Hepatocyte (in vitro differentiated cells): Measurements from ENCODE around the gene INPP4B. TPM values are rescaled to one million over a fixed set of nuclear protein-coding genes. Genes with fewer than 3 reads are reported as not detected.
A peak's percentile ranks its signal among the peaks of the same experiment; 100 is the strongest.

Experiments
- DNase-seq: peaks from one replicate; pipeline ENCODE4 v3.0.0-alpha.2; 2016; ENCODE audit warnings: low spot score
- H2AFZ ChIP-seq: fragments of 200-600 bp; sonication (generic); 2 replicates; pipeline ENCODE4 v1.6.0; 2016; ENCODE audit warnings: antibody characterized with exemption, mild to moderate bottlenecking
- H3K27ac ChIP-seq: fragments of 200-600 bp; sonication (generic); 2 replicates; pipeline ENCODE4 v1.5.1; 2016; ENCODE audit warnings: mild to moderate bottlenecking
- H3K27me3 ChIP-seq: fragments of 200-600 bp; sonication (generic); 2 replicates; pipeline ENCODE4 v1.6.1; 2016
- H3K36me3 ChIP-seq: fragments of 200-600 bp; sonication (generic); replicated peaks from 2 replicates; pipeline ENCODE4 v1.5.1; 2016; ENCODE audit warnings: low read depth; ENCODE audit not compliant: insufficient read depth
- H3K4me1 ChIP-seq: fragments of 200-600 bp; sonication (generic); 2 replicates; pipeline ENCODE4 v1.5.1; 2016; ENCODE audit warnings: mild to moderate bottlenecking, moderate library complexity; ENCODE audit not compliant: insufficient read depth
- H3K4me2 ChIP-seq: fragments of 200-600 bp; sonication (generic); 2 replicates; pipeline ENCODE4 v1.6.0; 2016
- H3K4me3 ChIP-seq: fragments of 200-600 bp; sonication (generic); 2 replicates; pipeline ENCODE4 v1.5.1; 2016; ENCODE audit warnings: mild to moderate bottlenecking
- H3K79me2 ChIP-seq: fragments of 200-600 bp; sonication (generic); 2 replicates; pipeline ENCODE4 v1.6.0; 2017; ENCODE audit warnings: mild to moderate bottlenecking
- H3K9me2 ChIP-seq: fragments of 200-600 bp; sonication (generic); replicated peaks from 2 replicates; pipeline ENCODE4 v1.6.0; 2017; ENCODE audit warnings: mild to moderate bottlenecking; ENCODE audit not compliant: insufficient read depth
- H3K9me3 ChIP-seq: fragments of 200-600 bp; sonication (generic); 2 replicates; pipeline ENCODE4 v1.5.1; 2016; ENCODE audit warnings: low read depth, mild to moderate bottlenecking
- H4K20me1 ChIP-seq: fragments of 200-600 bp; sonication (generic); 2 replicates; pipeline ENCODE4 v1.6.0; 2016; ENCODE audit warnings: mild to moderate bottlenecking; ENCODE audit not compliant: insufficient read depth, poor library complexity, severe bottlenecking
- CTCF ChIP-seq: fragments of 200-600 bp; sonication (generic); IDR thresholded peaks from 2 replicates; pipeline ENCODE4 v1.5.1; 2016; ENCODE audit warnings: antibody characterized with exemption, mild to moderate bottlenecking; ENCODE audit not compliant: poor library complexity
- EZH2 ChIP-seq: fragments of 200-600 bp; sonication (generic); IDR thresholded peaks from 2 replicates; pipeline ENCODE4 v1.6.1; 2016; ENCODE audit warnings: antibody characterized with exemption, mild to moderate bottlenecking, borderline replicate concordance
- EZH2phosphoT487 ChIP-seq: fragments of 200-600 bp; sonication (generic); IDR thresholded peaks from one replicate; pipeline ENCODE4 v1.6.1; 2018; ENCODE audit warnings: antibody characterized with exemption, mild to moderate bottlenecking, low read depth, moderate library complexity; ENCODE audit not compliant: unreplicated experiment, severe bottlenecking
- WGBS: methylation state at CpG from one replicate; pipeline ENCODE4 v1.1.6; 2016; ENCODE audit warnings: low lambda C conversion rate; ENCODE audit errors: missing lambda C conversion rate; 5-methylcytosine and 5-hydroxymethylcytosine counted together
- polyA plus RNA-seq: library from polyadenylated mRNA; unstranded; fragments of >200 nt; fragmentation: Nextera tagmentation; extraction: Ambion mirVana; gene quantifications from 2 replicates; pipeline ENCODE4 v1.2.1, GENCODE V29; 2016
- total RNA-seq: library from RNA; depleted of rRNA; stranded (reverse); fragments of >200 nt; gene quantifications from 2 replicates; pipeline ENCODE4 v1.2.3, GENCODE V29; 2014

The INPP4B gene
- total and polyA plus RNA-seq, 2 experiments from 2014 or later, result 4.2 to 7.1 TPM

DNA sequence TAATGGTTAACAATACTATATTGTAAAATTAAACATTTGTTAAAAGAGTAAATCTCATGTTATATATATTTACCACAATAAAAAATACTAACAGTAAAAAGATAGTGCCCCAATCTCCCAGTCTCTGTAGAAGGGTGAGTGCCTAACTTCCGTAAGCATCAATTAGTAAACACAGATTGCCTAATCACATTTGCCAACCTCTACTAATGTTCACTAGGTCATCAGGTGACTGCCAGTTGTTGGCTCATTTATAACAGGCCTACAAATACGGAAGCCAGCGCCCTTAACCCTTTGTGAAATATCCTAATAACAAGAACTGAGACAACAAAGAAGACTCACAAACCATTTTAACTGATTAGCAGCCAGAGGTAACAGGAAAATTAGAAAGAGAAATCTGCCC is 345.1 kb downstream of the INPP4B start:
- Histone ChIP-seq H3K27ac (no peak overlapping the region), H3K9me3 (no peaks in the 10 kb centered on the region), H3K36me3 (no peaks in the 10 kb centered on the region), H3K27me3 (no peaks in the 10 kb centered on the region), H3K9me2 (no peaks in the 10 kb centered on the region), H3K4me1 (no peaks in the 10 kb centered on the region), H3K4me3 (no peak overlapping the region), H4K20me1 (no peaks in the 10 kb centered on the region), H3K79me2 (no peaks in the 10 kb centered on the region), H3K4me2 (no peak overlapping the region), H2AFZ (no peak overlapping the region)
- TF ChIP-seq EZH2 (no peak), EZH2phosphoT487 (no peak), CTCF (no peak)
- 68% methylated on average over 3 of the region's 3 CpGs for WGBS
- DNase-seq, result peak; percentile 23

DNA sequence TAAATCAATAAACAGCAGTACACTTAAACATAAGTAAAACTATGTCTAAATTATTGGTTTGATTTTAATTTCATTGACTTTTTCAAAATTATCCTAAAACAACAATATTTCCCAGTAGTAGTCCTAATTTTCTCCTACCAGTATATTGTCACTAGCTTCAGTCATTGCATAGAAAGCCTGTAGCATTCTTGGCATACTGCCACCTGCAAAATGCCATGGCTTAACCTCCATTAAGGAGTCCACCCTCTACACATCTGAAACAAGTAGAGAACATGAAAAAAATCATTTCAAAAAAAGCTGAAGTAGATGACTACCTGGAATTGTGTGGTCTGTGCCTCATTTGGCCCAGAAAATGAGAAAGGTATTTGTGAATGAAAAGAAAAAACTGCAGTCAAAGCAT is 348.5 kb downstream of the INPP4B start:
- H3K27me3 ChIP-seq, result no peaks in the 10 kb centered on the region
- H2AFZ ChIP-seq, result no peak overlapping the region
- no peaks in the 10 kb centered on the region for H3K79me2 ChIP-seq
- TF ChIP-seq CTCF, result no peak
- TF ChIP-seq EZH2phosphoT487, result no peak
- no peak for TF ChIP-seq EZH2
- H3K4me1 ChIP-seq, result no peaks in the 10 kb centered on the region
- no peaks in the 10 kb centered on the region for H3K9me2 ChIP-seq
- H3K9me3 ChIP-seq, result no peaks in the 10 kb centered on the region
- no peak overlapping the region for H3K27ac ChIP-seq
- no peaks in the 10 kb centered on the region for H4K20me1 ChIP-seq
- DNase-seq, result no peak
- no peak overlapping the region for H3K4me2 ChIP-seq
- no peak overlapping the region for H3K4me3 ChIP-seq
- H3K36me3 ChIP-seq, result no peaks in the 10 kb centered on the region

GRCh38 chr4:142493255-142494110 is 352.6 kb downstream of the INPP4B start:
- TF ChIP-seq EZH2phosphoT487, result no peak
- TF ChIP-seq CTCF, result no peak
- TF ChIP-seq EZH2, result no peak
- H3K9me3 ChIP-seq, result no peaks in the 10 kb centered on the region
- H3K27ac ChIP-seq, result no peak overlapping the region
- H4K20me1 ChIP-seq, result no peaks in the 10 kb centered on the region
- H3K79me2 ChIP-seq, result no peaks in the 10 kb centered on the region
- no peaks in the 10 kb centered on the region for H3K4me1 ChIP-seq
- H3K4me2 ChIP-seq, result no peak overlapping the region
- no peak for DNase-seq
- H3K9me2 ChIP-seq, result no peaks in the 10 kb centered on the region
- WGBS, result 81% methylated on average over 1 of the region's 1 CpG
- H2AFZ ChIP-seq, result no peak overlapping the region
- H3K36me3 ChIP-seq, result no peaks in the 10 kb centered on the region
- no peaks in the 10 kb centered on the region for H3K27me3 ChIP-seq
- H3K4me3 ChIP-seq, result no peak overlapping the region
